Pons (tissue), 1 donor: ENCODE results near the gene GAA.
"Not testable (repeated sequence)": the region's sequence is repeated elsewhere in the genome, so short reads cannot be mapped to it uniquely, and the experiment has no call there.

Experiments used
- DNase-seq: peaks from one replicate; pipeline ENCODE4 v3.0.0-alpha.2; 2016; ENCODE audit warnings: low spot score

The GAA gene

GRCh38 chr17:80083136-80083661 lies 18.2 kb upstream of the GAA start:
- no peak for DNase-seq

- no peak for DNase-seq
Measured at GRCh38 chr17:80084773-80085172, 16.6 kb upstream of the GAA start.

- DNase-seq = no peak
Measured at GRCh38 chr17:80086081-80086480, 15.3 kb upstream of the GAA start.

GRCh38 chr17:80086616-80087015 lies 14.8 kb upstream of the GAA start:
- DNase-seq = no peak

- DNase-seq = no peak
Measured at GRCh38 chr17:80087346-80088265, 13.8 kb upstream of the GAA start.

GRCh38 chr17:80089762-80090161 lies 11.6 kb upstream of the GAA start:
- no peak for DNase-seq

- DNase-seq = not testable (repeated sequence)
Measured at GRCh38 chr17:80090164-80090563, 11.2 kb upstream of the GAA start.

GRCh38 chr17:80091376-80091775 lies 10.0 kb upstream of the GAA start:
- no peak for DNase-seq

- peak; percentile 81 for DNase-seq
Measured at GRCh38 chr17:80092959-80093358, 8.4 kb upstream of the GAA start.

GRCh38 chr17:80095038-80095843 lies 6.1 kb upstream of the GAA start:
- no peak for DNase-seq

GRCh38 chr17:80095844-80096475 lies 5.4 kb upstream of the GAA start:
- no peak for DNase-seq

- DNase-seq = no peak
Measured at GRCh38 chr17:80096561-80097021, 4.8 kb upstream of the GAA start.

GRCh38 chr17:80097127-80097621 lies 4.2 kb upstream of the GAA start:
- no peak for DNase-seq

- no peak for DNase-seq
Measured at GRCh38 chr17:80097844-80098691, 3.3 kb upstream of the GAA start.

- no peak for DNase-seq
Measured at GRCh38 chr17:80099291-80100034, 1.9 kb upstream of the GAA start.

GRCh38 chr17:80100035-80100323 lies 1.4 kb upstream of the GAA start:
- DNase-seq = no peak

- peak; percentile 8 for DNase-seq
Measured at GRCh38 chr17:80101946-80102663, 724 bp downstream of the GAA start.

- no peak for DNase-seq
Measured at GRCh38 chr17:80102664-80103448, 1.5 kb downstream of the GAA start.

- DNase-seq = no peak
Measured at GRCh38 chr17:80103449-80104085, 2.2 kb downstream of the GAA start.
